HG03432 (cell line): Measurements from ENCODE around the gene TIPIN.
A peak's percentile ranks its signal among the peaks of the same experiment; 100 is the strongest.
"Not testable (repeated sequence)": the region's sequence is repeated elsewhere in the genome, so short reads cannot be mapped to it uniquely, and the experiment has no call there.

Experiments
- ATAC-seq: cut with Tn5 transposase; IDR thresholded peaks from one replicate; pipeline ENCODE4 v1.9.1; 2021; ENCODE audit warnings: mild to moderate bottlenecking, moderate library complexity; ENCODE audit not compliant: unreplicated experiment

TIPIN gene, protein sequence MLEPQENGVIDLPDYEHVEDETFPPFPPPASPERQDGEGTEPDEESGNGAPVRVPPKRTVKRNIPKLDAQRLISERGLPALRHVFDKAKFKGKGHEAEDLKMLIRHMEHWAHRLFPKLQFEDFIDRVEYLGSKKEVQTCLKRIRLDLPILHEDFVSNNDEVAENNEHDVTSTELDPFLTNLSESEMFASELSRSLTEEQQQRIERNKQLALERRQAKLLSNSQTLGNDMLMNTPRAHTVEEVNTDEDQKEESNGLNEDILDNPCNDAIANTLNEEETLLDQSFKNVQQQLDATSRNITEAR

GRCh38 chr15:66356359-66357236, at the start of gene TIPIN:
TSS of gene TIPIN (minus strand) at chr15:66356685. CDS start at chr15:66352947, 3,738 bp downstream.
- ATAC-seq: peak; percentile 93

- ATAC-seq: no peak
These were observed 49.1 kb upstream of the TIPIN start for GRCh38 chr15:66405615-66406014.

DNA sequence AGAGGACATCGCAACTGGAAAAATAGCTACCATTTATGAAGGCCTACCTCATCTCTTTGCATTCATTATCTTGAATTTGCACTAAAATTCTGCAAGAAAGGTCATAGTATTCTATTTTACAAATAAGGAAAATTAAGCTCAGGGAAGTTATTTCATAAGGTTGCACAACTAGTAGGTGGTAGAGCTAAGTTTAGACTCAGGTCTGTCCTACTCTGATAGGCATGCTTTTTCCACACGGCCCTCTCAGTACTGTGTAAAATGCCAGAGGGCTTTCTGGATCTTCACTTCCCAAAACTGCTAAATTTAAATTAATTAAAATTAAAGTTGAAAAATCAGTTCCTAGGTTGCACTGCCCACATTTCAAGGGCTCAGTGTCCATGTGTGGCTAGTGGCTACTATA, 48.5 kb upstream of the TIPIN start:
- ATAC-seq: no peak

DNA sequence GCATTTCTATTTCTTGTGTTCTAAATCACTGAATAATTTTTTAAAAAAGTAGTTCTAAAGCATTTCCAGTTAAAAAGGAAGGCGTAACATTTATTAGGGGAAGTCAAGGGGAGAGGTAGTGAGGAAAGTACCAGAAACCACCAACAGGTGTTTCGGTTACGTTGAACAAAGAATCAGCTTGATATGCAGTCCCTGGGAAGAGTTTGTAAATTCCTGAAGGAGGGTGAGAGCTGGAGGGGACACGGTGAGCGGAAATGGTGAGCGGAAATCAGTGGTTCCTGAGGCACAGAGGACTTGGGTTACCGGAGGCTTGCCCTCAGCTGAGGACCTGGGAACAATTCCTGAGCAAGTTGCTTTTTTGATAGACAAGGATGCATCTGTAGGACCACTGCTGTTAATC, 48.0 kb upstream of the TIPIN start:
- no peak for ATAC-seq

- no peak for ATAC-seq
These were observed 47.6 kb upstream of the TIPIN start for GRCh38 chr15:66404122-66404521.

GRCh38 chr15:66403323-66403722, 46.8 kb upstream of the TIPIN start:
- no peak for ATAC-seq

DNA sequence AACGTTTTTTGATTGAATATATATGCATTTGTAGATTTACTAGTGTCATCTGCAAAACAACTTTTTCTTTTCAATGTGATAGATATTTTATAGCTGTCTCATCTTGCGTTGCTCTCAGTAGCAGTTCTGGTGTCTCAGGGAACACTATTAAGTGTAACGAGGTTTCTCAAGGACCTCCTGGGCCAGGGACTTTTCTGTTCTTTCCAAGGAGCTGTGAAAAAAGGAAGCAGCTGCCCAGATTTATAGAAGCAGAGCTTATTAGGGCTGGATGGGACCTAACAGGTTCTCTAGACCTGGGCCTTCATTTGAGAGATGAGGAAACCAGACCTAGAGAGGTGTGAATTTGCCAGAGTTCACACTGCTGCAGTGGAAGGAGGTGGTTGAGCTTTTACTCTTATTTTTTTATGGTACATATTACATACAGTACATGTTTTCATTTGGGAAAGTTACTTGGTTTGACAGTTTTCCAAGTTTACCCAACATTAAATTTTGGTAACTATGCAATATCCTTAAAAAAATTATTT, 46.3 kb upstream of the TIPIN start:
- ATAC-seq: no peak

GRCh38 chr15:66401130-66402021, 44.9 kb upstream of the TIPIN start:
- no peak for ATAC-seq

DNA sequence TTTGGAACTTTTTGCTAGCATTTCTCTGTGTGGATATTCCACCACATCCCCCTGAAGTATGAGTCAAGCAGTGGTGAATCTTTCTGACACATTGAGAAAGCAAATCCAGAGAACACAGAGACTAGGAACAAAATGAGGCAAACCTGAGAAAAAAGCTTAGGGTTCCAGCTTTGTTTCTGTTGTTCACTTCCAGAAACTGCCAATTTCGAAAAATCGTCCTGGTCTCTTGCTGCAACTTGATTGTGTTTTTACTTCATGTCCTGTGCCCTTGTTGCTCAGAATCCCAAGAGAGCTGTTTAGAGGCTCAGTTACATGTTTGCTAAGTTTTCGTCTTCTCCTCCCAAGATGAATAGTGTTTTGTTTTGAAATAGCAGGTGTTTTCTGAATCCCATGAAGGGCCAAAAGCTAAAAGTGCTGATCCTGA, 43.9 kb upstream of the TIPIN start:
- no peak for ATAC-seq

DNA sequence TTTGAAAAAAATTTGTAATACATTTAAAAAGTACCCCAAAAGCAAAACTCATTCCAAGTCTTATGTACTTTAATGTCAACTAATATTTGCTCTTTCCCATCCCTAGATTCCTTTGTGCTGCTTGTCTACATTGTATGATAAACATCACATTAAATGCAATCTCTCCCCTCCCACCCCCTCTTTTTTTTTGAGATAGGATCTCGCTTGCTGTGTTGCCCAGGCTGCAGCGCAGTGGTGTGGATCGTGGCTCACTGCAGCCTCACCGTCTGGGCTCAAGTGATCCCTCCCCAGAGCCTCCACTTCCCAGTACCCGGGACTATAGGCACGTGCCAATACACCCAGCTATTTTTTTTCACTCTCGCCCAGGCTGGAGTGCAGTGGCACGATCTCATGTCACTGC, 42.8 kb upstream of the TIPIN start:
- ATAC-seq: no peak

DNA sequence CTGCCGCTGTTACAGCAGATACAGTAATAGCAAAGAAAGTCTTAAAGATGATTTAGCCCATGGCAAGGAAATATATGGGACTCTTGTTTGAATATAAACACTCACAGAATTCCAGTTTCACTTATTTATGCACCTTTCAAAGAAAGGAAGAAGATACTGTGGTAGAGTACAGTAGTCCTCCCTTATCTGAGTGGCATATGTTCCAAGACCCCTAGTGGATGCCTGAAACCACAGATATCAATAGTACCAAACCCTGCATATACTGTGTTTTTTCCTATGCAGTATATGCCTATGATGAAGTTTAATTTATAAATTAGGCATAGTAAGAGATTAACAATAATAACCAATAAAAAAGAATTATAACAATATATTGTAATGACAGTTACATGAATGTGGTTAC, 38.4 kb upstream of the TIPIN start:
- ATAC-seq: no peak

DNA sequence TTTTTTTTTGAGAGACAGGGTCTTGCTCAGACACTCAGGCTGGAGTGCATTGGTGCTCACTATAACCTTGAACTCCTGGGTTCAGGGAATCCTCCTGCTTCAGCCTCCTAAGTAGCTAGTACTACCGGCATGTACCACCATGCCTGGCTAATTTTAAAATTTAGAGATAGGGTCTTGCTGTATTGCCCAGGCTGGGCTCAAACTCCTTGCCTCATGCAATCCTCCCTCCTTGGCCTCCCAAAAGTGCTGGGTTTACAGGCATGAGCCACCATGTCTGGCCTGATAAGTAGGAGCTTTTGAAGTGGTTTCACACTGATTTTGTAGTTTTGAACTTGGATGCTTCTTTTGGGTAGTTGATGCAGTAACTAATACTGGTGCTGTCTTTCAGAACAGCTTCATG, 38.0 kb upstream of the TIPIN start:
- ATAC-seq: no peak

- ATAC-seq: not testable (repeated sequence)
These were observed 36.6 kb upstream of the TIPIN start for GRCh38 chr15:66393037-66393436.

GRCh38 chr15:66390678-66391077, 34.2 kb upstream of the TIPIN start:
- ATAC-seq: no peak

DNA sequence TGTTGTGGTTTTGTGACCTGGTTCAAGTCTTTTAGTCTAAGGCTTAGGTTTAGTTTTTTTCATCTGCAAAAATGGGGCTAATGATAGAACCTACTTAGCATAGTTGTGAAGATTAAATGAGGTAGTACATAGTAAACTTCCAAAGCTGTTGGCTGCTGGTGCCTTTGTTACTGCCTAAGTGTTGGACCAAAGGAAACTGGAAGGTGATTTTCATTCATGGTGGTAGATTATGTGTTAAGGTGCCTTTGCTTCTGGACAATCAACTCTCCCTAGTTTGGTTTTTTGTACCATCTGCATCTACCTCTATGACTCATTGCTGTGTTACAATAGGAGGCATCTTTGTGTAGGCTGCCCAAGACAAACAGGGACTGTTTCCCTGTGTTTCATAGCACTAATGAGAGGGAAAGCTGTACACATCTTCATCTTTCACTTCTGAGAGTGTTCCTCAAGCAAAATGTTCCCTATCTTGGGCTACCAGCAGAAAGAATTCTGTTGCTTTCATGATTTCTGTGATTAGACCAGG, 33.4 kb upstream of the TIPIN start:
- ATAC-seq: no peak

- ATAC-seq: no peak
These were observed 32.8 kb upstream of the TIPIN start for GRCh38 chr15:66389098-66389858.

DNA sequence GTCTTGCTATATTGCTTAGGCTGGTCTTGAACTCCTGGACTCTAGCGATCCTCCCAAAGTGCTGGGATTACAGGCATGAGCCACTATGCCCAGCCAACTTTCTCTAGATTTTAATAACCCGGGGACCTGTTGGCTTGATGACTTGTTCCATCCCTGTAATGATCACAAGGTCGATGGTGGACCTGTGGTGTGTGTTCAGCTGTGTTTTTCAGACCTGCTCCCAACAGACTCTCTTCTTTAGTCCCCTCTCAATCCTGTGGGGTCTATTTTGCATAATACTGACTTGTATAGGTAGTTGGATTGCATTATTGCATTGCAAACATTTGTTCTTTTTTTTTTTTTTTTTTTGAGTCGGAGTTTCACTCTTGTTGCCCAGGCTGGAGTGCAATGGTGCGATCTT, 32.1 kb upstream of the TIPIN start:
- ATAC-seq: no peak

DNA sequence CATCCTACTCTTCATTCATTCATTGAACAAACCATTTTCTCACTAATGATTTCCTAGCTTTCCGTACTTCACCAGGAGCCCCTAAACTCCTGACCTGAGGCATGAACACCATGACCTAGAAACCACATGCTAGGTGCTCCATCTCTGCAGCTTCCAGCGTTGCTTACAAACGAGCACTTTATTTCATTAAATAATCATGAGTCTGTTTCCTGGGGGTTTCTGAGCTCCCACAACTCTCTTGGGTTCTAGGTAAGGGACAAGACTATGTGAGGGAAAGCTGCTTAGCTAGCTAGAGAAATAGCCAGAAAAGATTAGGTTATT, 31.5 kb upstream of the TIPIN start:
- no peak for ATAC-seq

DNA sequence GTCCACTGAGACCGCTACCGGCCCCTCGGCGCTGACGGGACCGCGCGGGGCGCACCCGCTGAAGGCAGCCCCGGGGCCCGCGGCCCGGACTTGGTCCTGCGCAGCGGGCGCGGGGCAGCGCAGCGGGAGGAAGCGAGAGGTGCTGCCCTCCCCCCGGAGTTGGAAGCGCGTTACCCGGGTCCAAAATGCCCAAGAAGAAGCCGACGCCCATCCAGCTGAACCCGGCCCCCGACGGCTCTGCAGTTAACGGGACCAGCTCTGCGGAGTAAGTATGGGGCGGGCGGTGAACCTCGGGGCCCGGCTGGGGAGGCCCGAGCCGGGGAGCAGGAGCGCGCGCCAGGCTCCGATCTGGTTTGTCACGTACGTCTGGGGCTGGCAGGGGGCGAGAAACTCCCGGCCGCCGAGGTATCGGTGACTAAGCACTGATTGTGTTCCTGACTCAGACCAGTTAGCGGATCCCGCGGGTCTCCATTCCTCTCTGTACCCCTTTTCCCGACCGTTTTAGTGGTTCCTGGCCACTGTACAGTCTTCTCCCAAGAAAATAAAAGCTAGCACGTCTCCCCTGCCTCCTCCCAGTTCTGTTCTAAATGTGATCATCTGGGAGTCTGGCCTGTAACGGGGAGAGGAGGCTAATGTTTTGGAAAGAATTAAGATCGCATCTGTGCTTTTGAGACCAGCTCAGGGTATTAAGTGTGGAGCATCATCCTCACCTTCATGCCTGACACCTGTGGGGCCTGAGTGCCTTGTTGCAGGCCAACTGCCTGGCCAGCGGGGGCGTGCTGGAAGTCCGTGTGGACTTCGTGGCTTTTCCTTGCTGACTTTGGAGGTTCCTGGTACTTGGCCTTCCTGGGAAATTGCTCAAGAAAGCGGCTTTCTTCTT, 30.9 kb upstream of the TIPIN start:
- ATAC-seq: peak; percentile 23
